ENCODE results near the gene THRSP. TPM values are rescaled to one million over a fixed set of nuclear protein-coding genes. Genes with fewer than 3 reads are reported as not detected.
"Not testable (repeated sequence)": the region's sequence is repeated elsewhere in the genome, so short reads cannot be mapped to it uniquely, and the experiment has no call there.

The THRSP gene
- total RNA-seq, 4 donors from 2014 or later, result not detected

- no peak overlapping the region for H3K4me3 ChIP-seq
- WGBS, result 93% methylated on average over 4 of the region's 4 CpGs
- no peak overlapping the region for H3K27ac ChIP-seq (replicated peaks in 1 of 4)
- H3K27me3 ChIP-seq, result no peaks in the 10 kb centered on the region
- no peaks in the 10 kb centered on the region for H3K9me3 ChIP-seq
- peaks cover 20 to 45% (median 34%) of the 10 kb centered on the region in 4 donors for H3K4me1 ChIP-seq
- TF ChIP-seq POLR2A (IDR thresholded peaks at IDR 0.05; ENCODE audit: low read depth), result no peak
- TF ChIP-seq POLR2AphosphoS5 (IDR thresholded peaks at IDR 0.05), result no peak
- TF ChIP-seq EP300 (IDR thresholded peaks at IDR 0.05), result no peak
- TF ChIP-seq CTCF (IDR thresholded peaks at IDR 0.05), result no peak
- intact Hi-C loops (cut with DNase I), result no loop called here
- peaks cover 5 to 50% (median 38%) of the 10 kb centered on the region in 4 donors for H3K36me3 ChIP-seq
- DNase-seq (ENCODE audit: extremely low spot score), result no peak
Measured at GRCh38 chr11:78072455-78072854, 8.8 kb downstream of the THRSP start.

- Histone ChIP-seq H3K9me3 (no peaks in the 10 kb centered on the region), H3K4me1 (peaks cover 34 to 60% (median 41%) of the 10 kb centered on the region in 4 donors), H3K4me3 (no peak overlapping the region), H3K27ac (replicated peaks in 1 of 4) (no peak overlapping the region), H3K27me3 (no peaks in the 10 kb centered on the region), H3K36me3 (peaks cover 5 to 28% (median 24%) of the 10 kb centered on the region in 4 donors)
- TF ChIP-seq POLR2AphosphoS5 (IDR thresholded peaks at IDR 0.05), result no peak
- DNase-seq (ENCODE audit: extremely low spot score), result no peak
- 73% methylated on average over 6 of the region's 6 CpGs for WGBS
- intact Hi-C loops (cut with DNase I), result no loop called here
Measured at GRCh38 chr11:78074756-78075155, 11.1 kb downstream of the THRSP start.

- no peak overlapping the region for H3K4me3 ChIP-seq
- TF ChIP-seq POLR2A (IDR thresholded peaks at IDR 0.05; ENCODE audit: low read depth) (no peak), CTCF (IDR thresholded peaks at IDR 0.05) (no peak), POLR2AphosphoS5 (IDR thresholded peaks at IDR 0.05) (no peak), EP300 (IDR thresholded peaks at IDR 0.05) (no peak)
- no peaks in the 10 kb centered on the region for H3K9me3 ChIP-seq
- H3K27me3 ChIP-seq, result no peaks in the 10 kb centered on the region
- peaks cover 0 to 9% (median 8%) of the 10 kb centered on the region in 4 donors for H3K36me3 ChIP-seq
- H3K4me1 ChIP-seq, result peaks cover 44 to 56% (median 49%) of the 10 kb centered on the region in 4 donors
- intact Hi-C loops (cut with DNase I), result no loop called here
- DNase-seq (ENCODE audit: extremely low spot score), result no peak
- 78% methylated on average over 6 of the region's 6 CpGs for WGBS
- no peak overlapping the region for H3K27ac ChIP-seq (replicated peaks in 1 of 4)
Measured at GRCh38 chr11:78076733-78077403, 13.2 kb downstream of the THRSP start.

GRCh38 chr11:78077592-78077991, 13.9 kb downstream of the THRSP start:
- intact Hi-C loops (cut with DNase I); H3K36me3 ChIP-seq: not testable (repeated sequence)
- H3K4me3 ChIP-seq, result peak overlapping the region; percentile 76 to 99 (median 94)

GRCh38 chr11:78078218-78079167, 14.8 kb downstream of the THRSP start:
- Histone ChIP-seq H3K9me3 (no peaks in the 10 kb centered on the region), H3K36me3 (no peaks in the 10 kb centered on the region), H3K4me1 (peaks cover 44 to 53% (median 46%) of the 10 kb centered on the region in 4 donors), H3K27ac (replicated peaks in 1 of 4) (peak overlapping the region in 2 of 4 donors; percentile 84 to 91), H3K4me3 (peak overlapping the region; percentile 76 to 99 (median 94)), H3K27me3 (no peaks in the 10 kb centered on the region)
- WGBS, result 40% methylated on average over 21 of the region's 21 CpGs
- intact Hi-C loops (cut with DNase I), result no loop called here
- no peak for DNase-seq (ENCODE audit: extremely low spot score)
- no peak for TF ChIP-seq POLR2A (IDR thresholded peaks at IDR 0.05; ENCODE audit: low read depth)
- no peak for TF ChIP-seq CTCF (IDR thresholded peaks at IDR 0.05)
- TF ChIP-seq POLR2AphosphoS5 (IDR thresholded peaks at IDR 0.05), result no peak
- TF ChIP-seq EP300 (IDR thresholded peaks at IDR 0.05), result no peak

More at GRCh38 chr11:78077592-78077991, 13.9 kb downstream of the THRSP start:
- not testable (repeated sequence) for DNase-seq (ENCODE audit: extremely low spot score); H3K9me3 ChIP-seq; H3K27ac ChIP-seq (replicated peaks in 1 of 4); H3K27me3 ChIP-seq
- peaks cover 44 to 55% (median 49%) of the 10 kb centered on the region in 4 donors for H3K4me1 ChIP-seq
- WGBS, result 74% methylated on average over 4 of the region's 4 CpGs

Measured in esophagus muscularis mucosa (tissue), 4 donors.